Activated T-helper 1 cell treated with anti-CD3 and anti-CD28 coated beads, Interleukin-12 subunit alpha, Interleukin-12 subunit beta, Interleukin-2, Interleukin-4 antibody, amounts not matched to agents 30 ng/mL and 10 ng/mL and 1 ng/mL, durations not matched to agents 14 hours and 24 hours and 36 hours (primary cell): ENCODE data around the gene NAT10. TPM values are rescaled to one million over a fixed set of nuclear protein-coding genes. Genes with fewer than 3 reads are reported as not detected.

Experiments used
- DNase-seq: peaks from one replicate; pipeline ENCODE4 v3.0.0; 2021; ENCODE audit warnings: low spot score
- H3K27ac Mint-ChIP-seq: one replicate; pipeline ENCODE4 v1.8.0; 2021; ENCODE audit warnings: mild to moderate bottlenecking, mixed read lengths
- H3K27me3 Mint-ChIP-seq: one replicate; pipeline ENCODE4 v1.8.0; 2022; ENCODE audit warnings: mild to moderate bottlenecking, moderate library complexity, mixed read lengths; ENCODE audit not compliant: insufficient read depth
- H3K36me3 Mint-ChIP-seq: one replicate; pipeline ENCODE4 v1.8.0; 2021; ENCODE audit warnings: low read depth, mixed read lengths
- H3K4me1 Mint-ChIP-seq: one replicate; pipeline ENCODE4 v1.8.0; 2021; ENCODE audit warnings: low read depth, mixed read lengths
- H3K4me3 Mint-ChIP-seq: one replicate; pipeline ENCODE4 v1.8.0; 2021; ENCODE audit warnings: mild to moderate bottlenecking, moderate library complexity, mixed read lengths
- H3K9me3 Mint-ChIP-seq: one replicate; pipeline ENCODE4 v1.8.0; 2021; ENCODE audit warnings: mixed read lengths
- intact Hi-C: fragments of 100-400 bp; cut with micrococcal nuclease; formaldehyde crosslinking; loops from one replicate; pipeline ENCODE4 v1.15.1; 2024
- total RNA-seq: library from RNA; stranded (reverse); gene quantifications from 2 replicates; pipeline ENCODE4 v1.2.3, GENCODE V29; 2022

Gene NAT10
- total RNA-seq, 1 donor from 2014 or later, result 158 TPM

- intact Hi-C loops, result no loop called here
- Mint-ChIP-seq H3K36me3 (peaks cover 7% of the 10 kb centered on the region), H3K4me3 (no peak overlapping the region), H3K27ac (no peak overlapping the region), H3K9me3 (no peaks in the 10 kb centered on the region), H3K27me3 (no peaks in the 10 kb centered on the region), H3K4me1 (peaks cover 42% of the 10 kb centered on the region)
- DNase-seq, result no peak
These were observed 89.3 kb downstream of the NAT10 start for GRCh38 chr11:34194576-34195335.

Other genes starting within 250 kb of the NAT10 start
- not detected in 2 replicates for gene LMO2, start 213.6 kb upstream of the NAT10 start, total RNA-seq
- 285 and 289 TPM in 2 replicates for gene CAPRIN1, start 53.9 kb upstream of the NAT10 start, total RNA-seq